Fibroblast of the conjunctiva (primary cell): ENCODE data around the gene IFI27L2.

ENCODE experiments used
- DNase-seq: peaks from one replicate; pipeline ENCODE4 v3.0.0-alpha.2; 2010; ENCODE audit warnings: low read depth

The IFI27L2 gene

GRCh38 chr14:94100847-94101246 lies 28.6 kb downstream of the IFI27L2 start:
- DNase-seq: no peak

GRCh38 chr14:94099006-94099405 lies 30.4 kb downstream of the IFI27L2 start:
- no peak for DNase-seq

DNA sequence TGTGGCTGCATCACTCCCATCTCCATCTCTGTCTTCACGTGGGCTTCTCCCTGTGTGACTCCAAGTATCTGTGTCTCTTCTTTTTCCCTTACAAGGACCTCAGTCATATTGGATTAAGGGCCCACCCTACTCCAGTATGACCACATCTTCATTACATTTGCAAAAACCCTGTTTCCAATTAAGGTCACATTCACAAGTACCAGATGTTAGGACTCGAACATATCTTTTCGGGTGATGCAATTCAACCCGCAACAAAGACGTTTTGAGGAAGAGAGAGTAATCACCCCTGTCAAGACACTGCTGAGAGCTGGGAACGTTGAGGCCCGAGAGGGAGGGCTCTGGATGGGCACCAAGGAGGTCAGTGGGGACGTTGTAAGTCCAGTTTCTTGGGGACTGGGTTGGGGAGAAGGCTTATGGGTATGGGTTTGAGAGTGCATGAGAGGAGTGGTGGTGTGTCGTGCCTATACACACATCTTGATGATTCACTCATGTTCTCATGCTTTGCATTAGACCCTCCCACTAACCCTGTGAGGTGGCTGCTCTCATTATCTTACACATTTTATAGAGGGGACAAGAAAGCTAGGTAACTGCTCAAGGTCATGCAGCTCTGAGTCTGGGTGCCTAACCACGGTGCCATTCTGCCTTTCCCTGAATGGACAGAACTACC lies 30.9 kb downstream of the IFI27L2 start:
- DNase-seq: peak; percentile 76

DNA sequence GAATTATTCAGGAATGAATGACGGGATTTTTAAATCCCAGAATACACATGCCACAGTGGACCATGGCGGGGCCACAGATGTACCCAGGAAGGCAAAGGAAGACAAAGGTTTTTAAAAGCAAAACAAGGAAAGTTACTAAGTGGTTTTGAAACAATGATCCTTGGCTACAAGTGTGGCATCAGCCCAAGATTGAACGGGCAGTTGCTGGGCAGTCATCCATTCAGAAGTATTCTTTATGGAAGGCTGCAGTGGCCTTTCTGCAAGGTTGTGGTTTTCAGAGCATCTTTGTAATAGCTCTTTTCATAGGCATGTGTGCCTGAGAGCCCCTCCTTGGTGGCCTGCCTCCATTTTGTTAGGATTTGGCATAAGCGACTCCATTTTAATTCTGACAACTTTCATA lies 32.3 kb downstream of the IFI27L2 start:
- DNase-seq: no peak

DNA sequence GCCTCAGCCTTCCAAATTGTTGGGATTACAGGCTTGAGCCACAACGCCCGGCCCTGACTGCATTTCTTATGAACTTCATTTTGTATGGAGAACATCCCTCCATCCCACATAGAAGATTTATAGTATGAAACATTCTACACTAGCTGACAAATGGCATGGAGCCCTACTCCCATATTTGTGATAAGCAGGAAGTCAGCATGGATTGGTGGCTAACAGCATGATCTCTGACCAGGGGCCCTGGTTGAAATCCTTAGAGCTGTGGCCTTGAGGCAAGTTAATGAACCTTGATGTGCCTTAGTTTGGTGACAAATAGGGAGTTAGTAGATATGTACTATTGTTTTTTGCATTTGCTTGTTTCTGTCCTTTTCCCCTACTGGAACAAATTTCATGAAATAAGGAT lies 36.0 kb downstream of the IFI27L2 start:
- DNase-seq: no peak

DNA sequence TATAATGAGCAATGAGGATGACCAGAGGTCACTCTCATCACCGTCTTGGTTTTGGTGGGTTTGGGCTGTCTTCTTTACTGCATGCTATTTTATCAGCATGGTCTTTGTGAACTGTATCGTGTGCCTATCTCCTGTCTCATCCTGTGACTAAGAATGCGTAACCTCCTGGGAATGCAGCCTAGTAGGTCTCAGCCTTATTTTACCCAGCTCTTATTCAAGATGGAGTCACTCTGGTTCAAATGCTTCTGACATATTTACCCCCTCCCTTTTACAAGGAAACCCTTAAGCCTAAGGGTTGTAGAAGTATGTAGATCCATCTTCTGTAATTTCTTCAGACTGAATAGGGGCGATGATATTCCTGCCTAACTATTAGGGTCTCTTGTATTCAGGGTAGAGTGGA lies 39.9 kb downstream of the IFI27L2 start:
- DNase-seq: no peak

DNA sequence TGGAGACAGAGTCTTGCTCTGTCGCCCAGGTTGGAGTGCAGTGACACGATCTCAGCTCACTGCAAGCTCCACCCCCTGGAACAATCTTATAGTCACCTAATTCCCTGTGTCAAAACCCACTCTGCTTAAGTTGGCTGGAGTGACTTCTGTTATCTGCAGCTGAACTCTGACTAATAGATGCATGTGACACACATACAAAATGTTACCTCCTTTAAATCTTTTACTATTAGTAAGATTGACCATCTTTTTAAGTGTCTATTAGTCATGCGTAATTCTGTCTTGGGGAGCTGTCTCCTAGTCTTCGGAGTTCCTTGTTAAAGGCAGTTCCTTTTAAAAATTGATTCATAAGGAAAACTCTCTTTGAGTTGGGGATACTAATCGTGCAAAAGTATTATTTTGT lies 40.9 kb downstream of the IFI27L2 start:
- no peak for DNase-seq

GRCh38 chr14:94087891-94088290 lies 41.5 kb downstream of the IFI27L2 start:
- no peak for DNase-seq

DNA sequence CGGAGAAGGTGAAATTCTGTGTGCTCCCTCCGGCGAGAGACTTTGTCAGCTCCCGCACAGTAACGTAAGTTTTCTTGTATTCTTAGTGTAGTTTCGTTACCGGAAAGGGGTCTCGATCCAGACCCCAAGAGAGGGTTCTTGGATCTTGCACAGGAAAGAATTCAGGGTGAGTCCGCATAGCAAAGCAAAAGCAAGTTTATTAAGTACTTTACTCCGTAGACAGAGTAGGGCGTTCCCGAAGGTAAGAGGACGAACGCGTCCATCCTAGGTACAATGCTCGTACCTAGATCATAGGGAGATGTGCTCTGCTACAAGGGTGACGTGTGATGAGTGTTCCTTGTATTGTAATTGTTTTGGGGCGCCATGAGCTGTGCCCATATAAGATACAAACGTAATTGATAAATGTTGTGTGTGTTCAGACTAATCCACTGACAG lies 48.0 kb downstream of the IFI27L2 start:
- DNase-seq: no peak

- DNase-seq: peak; percentile 89
Measured at GRCh38 chr14:94080621-94081385, 48.6 kb downstream of the IFI27L2 start, which contains the start of the genes DDX24 and IFI27L1. Gene DDX24, minus strand, starts transcription at chr14:94081202. Its CDS starts 1,460 bp downstream, at chr14:94079742. Gene IFI27L1, plus strand, starts transcription at chr14:94081310. Its CDS starts 15,628 bp downstream, at chr14:94096938.

- no peak for DNase-seq
Measured at GRCh38 chr14:94079891-94080620, 49.3 kb downstream of the IFI27L2 start.

DNA sequence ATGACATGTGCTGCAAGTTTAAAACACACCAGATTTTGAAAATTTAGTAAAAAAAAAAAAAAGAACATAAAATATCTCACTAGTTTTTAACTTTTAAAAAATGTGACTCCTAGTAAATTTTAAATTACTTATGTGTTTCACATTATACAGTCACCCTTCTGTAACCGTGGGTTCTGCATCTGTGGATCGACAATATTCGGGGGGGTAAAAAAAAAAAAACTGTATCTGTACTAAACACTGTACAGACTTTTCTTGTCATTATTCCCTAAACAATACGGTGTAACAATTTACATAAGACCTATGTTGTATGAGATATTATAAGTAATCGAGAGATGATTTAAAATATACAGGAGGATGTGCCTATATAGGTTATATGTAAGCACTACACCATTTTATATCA lies 51.6 kb downstream of the IFI27L2 start:
- no peak for DNase-seq
